ENCODE results near the gene DOK5.

The DOK5 gene

GRCh38 chr20:54452277-54452676, 23.1 kb upstream of the DOK5 start:
- no peak overlapping the region for H3K27ac ChIP-seq (ENCODE audit: low read length)
- no peak overlapping the region for H3K4me3 ChIP-seq (ENCODE audit: low read depth in 1 of 2, low read length in 2 of 2)
- no peaks in the 10 kb centered on the region for H3K27me3 ChIP-seq (ENCODE audit: low read depth, low read length)
- no peaks in the 10 kb centered on the region for H3K36me3 ChIP-seq (ENCODE audit: control insufficient read depth in 1 of 2, insufficient read depth in 2 of 2, low read length in 2 of 2)
- H3K9me3 ChIP-seq (ENCODE audit: control insufficient read depth in 1 of 2, low read length in 2 of 2) = peaks cover 0 to 6% of the 10 kb centered on the region in 2 donors
- no peaks in the 10 kb centered on the region for H3K4me1 ChIP-seq (ENCODE audit: control insufficient read depth in 1 of 2, insufficient read depth in 2 of 2, low read length in 2 of 2)

- H3K27ac ChIP-seq (ENCODE audit: low read length) = no peak overlapping the region
- no peaks in the 10 kb centered on the region for H3K4me1 ChIP-seq (ENCODE audit: control insufficient read depth in 1 of 2, insufficient read depth in 2 of 2, low read length in 2 of 2)
- no peak overlapping the region for H3K4me3 ChIP-seq (ENCODE audit: low read depth in 1 of 2, low read length in 2 of 2)
- peaks cover 0 to 6% of the 10 kb centered on the region in 2 donors for H3K9me3 ChIP-seq (ENCODE audit: control insufficient read depth in 1 of 2, low read length in 2 of 2)
- no peaks in the 10 kb centered on the region for H3K36me3 ChIP-seq (ENCODE audit: control insufficient read depth in 1 of 2, insufficient read depth in 2 of 2, low read length in 2 of 2)
- no peaks in the 10 kb centered on the region for H3K27me3 ChIP-seq (ENCODE audit: low read depth, low read length)
These were observed 20.4 kb upstream of the DOK5 start for GRCh38 chr20:54454982-54455381.

- Histone ChIP-seq H3K27ac (ENCODE audit: low read length) (no peak overlapping the region), H3K9me3 (ENCODE audit: control insufficient read depth in 1 of 2, low read length in 2 of 2) (peaks cover 0 to 6% of the 10 kb centered on the region in 2 donors), H3K27me3 (ENCODE audit: low read depth, low read length) (no peaks in the 10 kb centered on the region), H3K36me3 (ENCODE audit: control insufficient read depth in 1 of 2, insufficient read depth in 2 of 2, low read length in 2 of 2) (no peaks in the 10 kb centered on the region), H3K4me1 (ENCODE audit: control insufficient read depth in 1 of 2, insufficient read depth in 2 of 2, low read length in 2 of 2) (no peaks in the 10 kb centered on the region), H3K4me3 (ENCODE audit: low read depth in 1 of 2, low read length in 2 of 2) (no peak overlapping the region)
These were observed 19.0 kb upstream of the DOK5 start for GRCh38 chr20:54456423-54456822.

GRCh38 chr20:54456961-54457360, 18.4 kb upstream of the DOK5 start:
- no peaks in the 10 kb centered on the region for H3K27me3 ChIP-seq (ENCODE audit: low read depth, low read length)
- no peak overlapping the region for H3K4me3 ChIP-seq (ENCODE audit: low read depth in 1 of 2, low read length in 2 of 2)
- H3K4me1 ChIP-seq (ENCODE audit: control insufficient read depth in 1 of 2, insufficient read depth in 2 of 2, low read length in 2 of 2) = no peaks in the 10 kb centered on the region
- peaks cover 0 to 4% of the 10 kb centered on the region in 2 donors for H3K9me3 ChIP-seq (ENCODE audit: control insufficient read depth in 1 of 2, low read length in 2 of 2)
- no peak overlapping the region for H3K27ac ChIP-seq (ENCODE audit: low read length)
- H3K36me3 ChIP-seq (ENCODE audit: control insufficient read depth in 1 of 2, insufficient read depth in 2 of 2, low read length in 2 of 2) = no peaks in the 10 kb centered on the region

GRCh38 chr20:54458219-54458618, 17.2 kb upstream of the DOK5 start:
- H3K4me3 ChIP-seq (ENCODE audit: low read depth in 1 of 2, low read length in 2 of 2) = no peak overlapping the region
- H3K4me1 ChIP-seq (ENCODE audit: control insufficient read depth in 1 of 2, insufficient read depth in 2 of 2, low read length in 2 of 2) = no peaks in the 10 kb centered on the region
- no peaks in the 10 kb centered on the region for H3K27me3 ChIP-seq (ENCODE audit: low read depth, low read length)
- H3K9me3 ChIP-seq (ENCODE audit: control insufficient read depth in 1 of 2, low read length in 2 of 2) = no peaks in the 10 kb centered on the region
- no peak overlapping the region for H3K27ac ChIP-seq (ENCODE audit: low read length)
- no peaks in the 10 kb centered on the region for H3K36me3 ChIP-seq (ENCODE audit: control insufficient read depth in 1 of 2, insufficient read depth in 2 of 2, low read length in 2 of 2)

- H3K36me3 ChIP-seq (ENCODE audit: control insufficient read depth in 1 of 2, insufficient read depth in 2 of 2, low read length in 2 of 2) = no peaks in the 10 kb centered on the region
- no peaks in the 10 kb centered on the region for H3K4me1 ChIP-seq (ENCODE audit: control insufficient read depth in 1 of 2, insufficient read depth in 2 of 2, low read length in 2 of 2)
- H3K27me3 ChIP-seq (ENCODE audit: low read depth, low read length) = no peaks in the 10 kb centered on the region
- no peaks in the 10 kb centered on the region for H3K9me3 ChIP-seq (ENCODE audit: control insufficient read depth in 1 of 2, low read length in 2 of 2)
- no peak overlapping the region for H3K4me3 ChIP-seq (ENCODE audit: low read depth in 1 of 2, low read length in 2 of 2)
- no peak overlapping the region for H3K27ac ChIP-seq (ENCODE audit: low read length)
These were observed 16.1 kb upstream of the DOK5 start for GRCh38 chr20:54459279-54459678.

- Histone ChIP-seq H3K4me1 (ENCODE audit: control insufficient read depth in 1 of 2, insufficient read depth in 2 of 2, low read length in 2 of 2) (no peaks in the 10 kb centered on the region), H3K9me3 (ENCODE audit: control insufficient read depth in 1 of 2, low read length in 2 of 2) (no peaks in the 10 kb centered on the region)
These were observed 11.4 kb upstream of the DOK5 start for GRCh38 chr20:54464003-54464402.

GRCh38 chr20:54466127-54466526, 9.3 kb upstream of the DOK5 start:
- H3K4me1 ChIP-seq (ENCODE audit: control insufficient read depth in 1 of 2, insufficient read depth in 2 of 2, low read length in 2 of 2) = no peaks in the 10 kb centered on the region
- H3K27ac ChIP-seq (ENCODE audit: low read length) = no peak overlapping the region
- no peaks in the 10 kb centered on the region for H3K9me3 ChIP-seq (ENCODE audit: control insufficient read depth in 1 of 2, low read length in 2 of 2)
- H3K27me3 ChIP-seq (ENCODE audit: low read depth, low read length) = no peaks in the 10 kb centered on the region
- H3K36me3 ChIP-seq (ENCODE audit: control insufficient read depth in 1 of 2, insufficient read depth in 2 of 2, low read length in 2 of 2) = no peaks in the 10 kb centered on the region
- no peak overlapping the region for H3K4me3 ChIP-seq (ENCODE audit: low read depth in 1 of 2, low read length in 2 of 2)

More at GRCh38 chr20:54464003-54464402, 11.4 kb upstream of the DOK5 start:
- Histone ChIP-seq H3K36me3 (ENCODE audit: control insufficient read depth in 1 of 2, insufficient read depth in 2 of 2, low read length in 2 of 2) (no peaks in the 10 kb centered on the region), H3K4me3 (ENCODE audit: low read depth in 1 of 2, low read length in 2 of 2) (no peak overlapping the region), H3K27me3 (ENCODE audit: low read depth, low read length) (no peaks in the 10 kb centered on the region), H3K27ac (ENCODE audit: low read length) (no peak overlapping the region)

GRCh38 chr20:54467622-54468021, 7.8 kb upstream of the DOK5 start:
- Histone ChIP-seq H3K36me3 (ENCODE audit: control insufficient read depth in 1 of 2, insufficient read depth in 2 of 2, low read length in 2 of 2) (no peaks in the 10 kb centered on the region), H3K9me3 (ENCODE audit: control insufficient read depth in 1 of 2, low read length in 2 of 2) (no peaks in the 10 kb centered on the region), H3K27me3 (ENCODE audit: low read depth, low read length) (no peaks in the 10 kb centered on the region), H3K4me1 (ENCODE audit: control insufficient read depth in 1 of 2, insufficient read depth in 2 of 2, low read length in 2 of 2) (no peaks in the 10 kb centered on the region), H3K27ac (ENCODE audit: low read length) (no peak overlapping the region), H3K4me3 (ENCODE audit: low read depth in 1 of 2, low read length in 2 of 2) (no peak overlapping the region)

GRCh38 chr20:54468082-54468481, 7.3 kb upstream of the DOK5 start:
- Histone ChIP-seq H3K9me3 (ENCODE audit: control insufficient read depth in 1 of 2, low read length in 2 of 2) (no peaks in the 10 kb centered on the region), H3K27ac (ENCODE audit: low read length) (no peak overlapping the region), H3K4me3 (ENCODE audit: low read depth in 1 of 2, low read length in 2 of 2) (no peak overlapping the region), H3K27me3 (ENCODE audit: low read depth, low read length) (no peaks in the 10 kb centered on the region), H3K4me1 (ENCODE audit: control insufficient read depth in 1 of 2, insufficient read depth in 2 of 2, low read length in 2 of 2) (no peaks in the 10 kb centered on the region), H3K36me3 (ENCODE audit: control insufficient read depth in 1 of 2, insufficient read depth in 2 of 2, low read length in 2 of 2) (no peaks in the 10 kb centered on the region)

- Histone ChIP-seq H3K9me3 (ENCODE audit: control insufficient read depth in 1 of 2, low read length in 2 of 2) (no peaks in the 10 kb centered on the region), H3K4me1 (ENCODE audit: control insufficient read depth in 1 of 2, insufficient read depth in 2 of 2, low read length in 2 of 2) (no peaks in the 10 kb centered on the region), H3K27ac (ENCODE audit: low read length) (no peak overlapping the region), H3K36me3 (ENCODE audit: control insufficient read depth in 1 of 2, insufficient read depth in 2 of 2, low read length in 2 of 2) (no peaks in the 10 kb centered on the region), H3K27me3 (ENCODE audit: low read depth, low read length) (no peaks in the 10 kb centered on the region), H3K4me3 (ENCODE audit: low read depth in 1 of 2, low read length in 2 of 2) (no peak overlapping the region)
These were observed 6.1 kb upstream of the DOK5 start for GRCh38 chr20:54469293-54469692.

GRCh38 chr20:54469952-54470351, 5.4 kb upstream of the DOK5 start:
- Histone ChIP-seq H3K36me3 (ENCODE audit: control insufficient read depth in 1 of 2, insufficient read depth in 2 of 2, low read length in 2 of 2) (no peaks in the 10 kb centered on the region), H3K9me3 (ENCODE audit: control insufficient read depth in 1 of 2, low read length in 2 of 2) (no peaks in the 10 kb centered on the region), H3K4me1 (ENCODE audit: control insufficient read depth in 1 of 2, insufficient read depth in 2 of 2, low read length in 2 of 2) (no peaks in the 10 kb centered on the region), H3K27me3 (ENCODE audit: low read depth, low read length) (no peaks in the 10 kb centered on the region), H3K27ac (ENCODE audit: low read length) (no peak overlapping the region), H3K4me3 (ENCODE audit: low read depth in 1 of 2, low read length in 2 of 2) (no peak overlapping the region)
